SK-N-SH treated with all-trans-retinoic acid at 6 μM for 48 hours (cell line): ENCODE results near the gene ERAL1.
"Not testable (repeated sequence)": the region's sequence is repeated elsewhere in the genome, so short reads cannot be mapped to it uniquely, and the experiment has no call there.

Experiments
- ATAC-seq: fragments of 200-7000 bp; cut with Tn5 transposase; 3 replicates; pipeline ENCODE4 v1.9.1; 2020; ENCODE audit warnings: mild to moderate bottlenecking, moderate library complexity
- ARNTL ChIP-seq: fragments of 450-650 bp; formaldehyde crosslinking; IDR thresholded peaks from 2 replicates; pipeline ENCODE4 v1.5.0; 2020; ENCODE audit warnings: low read depth, mild to moderate bottlenecking, moderate library complexity, borderline replicate concordance
- BACH2 ChIP-seq: fragments of 250-450 bp; sonication (Bioruptor Pico); IDR thresholded peaks from 2 replicates; pipeline ENCODE4 v1.9.0; 2021; ENCODE audit warnings: mild to moderate bottlenecking, borderline replicate concordance
- CSDC2 ChIP-seq: fragments of 250-450 bp; sonication (Bioruptor Pico); IDR thresholded peaks from 2 replicates; pipeline ENCODE4 v1.5.0; 2020; ENCODE audit warnings: mild to moderate bottlenecking, moderate library complexity
- ESRRG ChIP-seq: fragments of 250-450 bp; sonication (Bioruptor Pico); IDR thresholded peaks from 2 replicates; pipeline ENCODE4 v1.6.1; 2021; ENCODE audit warnings: mild to moderate bottlenecking
- GLIS3 ChIP-seq: fragments of 250-450 bp; sonication (Bioruptor Pico); IDR thresholded peaks from 2 replicates; pipeline ENCODE4 v1.5.0; 2020; ENCODE audit warnings: mild to moderate bottlenecking, moderate library complexity
- ISL1 ChIP-seq: fragments of 250-450 bp; sonication (Bioruptor Pico); IDR thresholded peaks from 2 replicates; pipeline ENCODE4 v2.1.2; 2022; ENCODE audit warnings: mild to moderate bottlenecking, moderate library complexity
- OSR1 ChIP-seq: fragments of 250-450 bp; sonication (Bioruptor Pico); IDR thresholded peaks from 2 replicates; pipeline ENCODE4 v1.8.0; 2022; ENCODE audit warnings: moderate library complexity, mild to moderate bottlenecking, inconsistent platforms
- PPARA ChIP-seq: fragments of 250-450 bp; sonication (Bioruptor Pico); IDR thresholded peaks from 2 replicates; pipeline ENCODE4 v1.5.0; 2020; ENCODE audit warnings: mild to moderate bottlenecking, borderline replicate concordance
- RARB ChIP-seq: fragments of 250-450 bp; sonication (Bioruptor Pico); IDR thresholded peaks from 2 replicates; pipeline ENCODE4 v1.8.0; 2021; ENCODE audit warnings: mild to moderate bottlenecking, moderate library complexity
- SNAI2 ChIP-seq: fragments of 250-450 bp; sonication (Bioruptor Pico); IDR thresholded peaks from 2 replicates; pipeline ENCODE4 v1.5.0; 2020; ENCODE audit warnings: mild to moderate bottlenecking, moderate library complexity
- TCF4 ChIP-seq: fragments of 250-450 bp; sonication (Bioruptor Pico); IDR thresholded peaks from 2 replicates; pipeline ENCODE4 v1.8.0; 2021; ENCODE audit warnings: mild to moderate bottlenecking, moderate library complexity, borderline replicate concordance
- TOX ChIP-seq: fragments of 250-450 bp; sonication (Bioruptor Pico); IDR thresholded peaks from 2 replicates; pipeline ENCODE4 v1.8.0; 2021; ENCODE audit warnings: mild to moderate bottlenecking, moderate library complexity, borderline replicate concordance
- ZC3H10 ChIP-seq: fragments of 250-450 bp; sonication (Bioruptor Pico); IDR thresholded peaks from 2 replicates; pipeline ENCODE4 v1.5.1; 2021; ENCODE audit warnings: mild to moderate bottlenecking, moderate library complexity
- ZFP3 ChIP-seq: fragments of 250-450 bp; sonication (Bioruptor Pico); IDR thresholded peaks from 2 replicates; pipeline ENCODE4 v1.5.0; 2020; ENCODE audit warnings: mild to moderate bottlenecking, moderate library complexity
- ZFP30 ChIP-seq: fragments of 450-650 bp; formaldehyde crosslinking; IDR thresholded peaks from 2 replicates; pipeline ENCODE4 v1.5.0; 2022; ENCODE audit warnings: mild to moderate bottlenecking, moderate library complexity
- ZNF565 ChIP-seq: fragments of 450-650 bp; formaldehyde crosslinking; conservative IDR thresholded peaks from 2 replicates; pipeline ENCODE4 v1.5.0; 2020; ENCODE audit warnings: low read depth, mild to moderate bottlenecking, moderate library complexity
- ZNF70 ChIP-seq: fragments of 450-650 bp; formaldehyde crosslinking; IDR thresholded peaks from 2 replicates; pipeline ENCODE4 v1.5.0; 2020; ENCODE audit warnings: mild to moderate bottlenecking, moderate library complexity
- ZNF8 ChIP-seq: fragments of 450-650 bp; formaldehyde crosslinking; IDR thresholded peaks from 2 replicates; pipeline ENCODE4 v1.5.0; 2020; ENCODE audit warnings: mild to moderate bottlenecking, moderate library complexity
- TF ChIP-seq, protein P1 (sequence below): fragments of 250-450 bp; sonication (Bioruptor Pico); IDR thresholded peaks from 2 replicates; pipeline ENCODE4 v1.5.0; 2020; ENCODE audit warnings: mild to moderate bottlenecking, moderate library complexity
- TF ChIP-seq, protein P2 (sequence below): fragments of 250-450 bp; sonication (Bioruptor Pico); IDR thresholded peaks from 2 replicates; pipeline ENCODE4 v1.8.0; 2021; ENCODE audit warnings: low read depth, mild to moderate bottlenecking, moderate library complexity, borderline replicate concordance
- TF ChIP-seq, protein P3 (sequence below): fragments of 250-450 bp; sonication (Bioruptor Pico); IDR thresholded peaks from 2 replicates; pipeline ENCODE4 v1.8.0; 2020; ENCODE audit warnings: mild to moderate bottlenecking, moderate library complexity, borderline replicate concordance
- TF ChIP-seq, protein P4 (sequence below): fragments of 250-450 bp; sonication (Bioruptor Pico); IDR thresholded peaks from 2 replicates; pipeline ENCODE4 v1.5.1; 2021; ENCODE audit warnings: mild to moderate bottlenecking, moderate library complexity

Gene ERAL1

DNA sequence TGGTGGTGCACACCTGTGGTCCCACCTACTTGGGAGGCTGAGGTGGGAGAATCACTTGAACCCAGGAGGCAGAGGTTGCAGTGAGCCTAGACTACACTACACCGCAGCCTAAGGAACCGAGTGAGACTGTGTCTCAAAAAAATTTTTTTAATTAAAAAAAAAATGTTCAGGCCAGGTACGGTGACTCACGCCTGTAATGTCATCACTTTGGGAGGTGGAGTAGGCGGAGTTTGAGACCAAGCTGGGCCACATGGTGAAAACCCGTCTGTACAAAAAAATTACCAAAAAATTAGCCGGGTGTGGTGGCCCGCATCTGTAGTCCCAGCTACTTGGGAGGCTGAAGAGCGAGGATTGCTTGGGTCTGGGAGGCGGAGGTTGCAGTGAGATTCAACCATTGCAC is 8.6 kb upstream of the ERAL1 start (continued):
- TF ChIP-seq, protein P1, sequence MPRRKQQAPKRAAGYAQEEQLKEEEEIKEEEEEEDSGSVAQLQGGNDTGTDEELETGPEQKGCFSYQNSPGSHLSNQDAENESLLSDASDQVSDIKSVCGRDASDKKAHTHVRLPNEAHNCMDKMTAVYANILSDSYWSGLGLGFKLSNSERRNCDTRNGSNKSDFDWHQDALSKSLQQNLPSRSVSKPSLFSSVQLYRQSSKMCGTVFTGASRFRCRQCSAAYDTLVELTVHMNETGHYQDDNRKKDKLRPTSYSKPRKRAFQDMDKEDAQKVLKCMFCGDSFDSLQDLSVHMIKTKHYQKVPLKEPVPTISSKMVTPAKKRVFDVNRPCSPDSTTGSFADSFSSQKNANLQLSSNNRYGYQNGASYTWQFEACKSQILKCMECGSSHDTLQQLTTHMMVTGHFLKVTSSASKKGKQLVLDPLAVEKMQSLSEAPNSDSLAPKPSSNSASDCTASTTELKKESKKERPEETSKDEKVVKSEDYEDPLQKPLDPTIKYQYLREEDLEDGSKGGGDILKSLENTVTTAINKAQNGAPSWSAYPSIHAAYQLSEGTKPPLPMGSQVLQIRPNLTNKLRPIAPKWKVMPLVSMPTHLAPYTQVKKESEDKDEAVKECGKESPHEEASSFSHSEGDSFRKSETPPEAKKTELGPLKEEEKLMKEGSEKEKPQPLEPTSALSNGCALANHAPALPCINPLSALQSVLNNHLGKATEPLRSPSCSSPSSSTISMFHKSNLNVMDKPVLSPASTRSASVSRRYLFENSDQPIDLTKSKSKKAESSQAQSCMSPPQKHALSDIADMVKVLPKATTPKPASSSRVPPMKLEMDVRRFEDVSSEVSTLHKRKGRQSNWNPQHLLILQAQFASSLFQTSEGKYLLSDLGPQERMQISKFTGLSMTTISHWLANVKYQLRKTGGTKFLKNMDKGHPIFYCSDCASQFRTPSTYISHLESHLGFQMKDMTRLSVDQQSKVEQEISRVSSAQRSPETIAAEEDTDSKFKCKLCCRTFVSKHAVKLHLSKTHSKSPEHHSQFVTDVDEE (CRISPR knock-in tag): no peak
- TF ChIP-seq OSR1 (CRISPR knock-in tag) (no peak), ZC3H10 (CRISPR knock-in tag) (no peak)
- TF ChIP-seq, all 23 proteins: peak for 0

DNA sequence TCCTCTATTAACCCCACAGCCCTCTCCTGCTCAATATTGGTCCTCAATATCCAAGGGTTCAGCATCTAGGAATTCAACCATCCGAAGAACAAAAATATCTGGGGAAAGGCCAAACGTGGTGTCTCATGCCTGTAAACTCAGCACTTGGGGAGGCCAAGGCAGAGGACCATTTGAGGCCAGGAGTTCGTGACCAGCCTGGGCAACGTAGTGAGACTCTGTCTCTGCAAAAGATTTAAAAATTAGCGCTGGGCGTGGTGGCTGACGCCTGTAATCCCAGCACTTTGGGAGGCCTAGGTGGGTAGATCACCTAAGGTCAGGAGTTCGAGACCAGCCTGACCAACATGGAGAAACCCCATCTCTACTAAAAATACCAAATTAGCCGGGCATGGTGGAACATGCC is 8.1 kb upstream of the ERAL1 start:
- not testable (repeated sequence) for ATAC-seq

DNA sequence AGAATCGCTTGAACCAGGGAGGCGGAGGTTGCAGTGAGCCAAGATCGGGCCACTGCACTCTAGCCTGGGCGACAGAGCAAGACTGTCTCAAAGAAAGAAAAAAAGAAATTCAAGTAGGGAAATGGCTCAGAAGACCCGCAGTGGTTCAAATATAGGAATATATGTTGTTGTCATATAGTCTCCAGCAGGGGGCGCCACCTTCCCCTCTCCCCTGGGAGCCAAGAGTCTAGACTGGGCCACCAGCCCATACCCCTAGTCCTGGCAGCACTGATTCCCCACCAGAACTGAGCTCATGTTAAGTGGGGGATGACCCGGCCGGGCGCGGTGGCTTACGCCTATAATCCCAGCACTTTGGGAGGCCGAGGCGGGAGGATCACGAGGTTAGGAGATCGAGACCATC is 6.1 kb upstream of the ERAL1 start:
- ATAC-seq: peak; percentile 55; the same call in 2 of the 3 replicates

DNA sequence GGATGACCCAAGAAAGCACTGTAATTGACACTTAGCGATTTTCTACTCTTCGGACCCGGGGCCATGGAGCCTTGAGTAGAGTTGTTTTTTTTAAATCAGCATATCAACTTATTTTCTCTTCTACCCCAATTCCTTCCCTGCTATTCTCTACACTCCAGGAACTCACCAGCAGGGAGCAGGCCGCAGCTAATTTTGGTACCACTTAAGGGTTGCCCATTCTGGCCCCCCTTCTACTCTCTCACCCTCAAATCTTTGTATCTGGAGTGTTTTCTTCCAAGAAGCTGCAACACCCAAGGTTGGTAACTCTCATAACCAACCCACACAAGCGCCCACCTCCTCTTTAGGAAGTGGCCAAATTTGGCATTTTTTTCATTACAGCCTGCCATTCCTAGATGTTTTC is 5.5 kb upstream of the ERAL1 start:
- peak; percentile 75 for ATAC-seq
- TF ChIP-seq ARNTL (CRISPR knock-in tag): no peak
- TF ChIP-seq BACH2: no peak
- no peak for TF ChIP-seq CSDC2 (CRISPR knock-in tag)
- no peak for TF ChIP-seq PPARA (CRISPR knock-in tag)
- TF ChIP-seq ESRRG (CRISPR knock-in tag): no peak
- no peak for TF ChIP-seq ZFP3 (CRISPR knock-in tag)
- TF ChIP-seq TCF4: no peak
- TF ChIP-seq GLIS3 (CRISPR knock-in tag): no peak
- TF ChIP-seq, protein P2, sequence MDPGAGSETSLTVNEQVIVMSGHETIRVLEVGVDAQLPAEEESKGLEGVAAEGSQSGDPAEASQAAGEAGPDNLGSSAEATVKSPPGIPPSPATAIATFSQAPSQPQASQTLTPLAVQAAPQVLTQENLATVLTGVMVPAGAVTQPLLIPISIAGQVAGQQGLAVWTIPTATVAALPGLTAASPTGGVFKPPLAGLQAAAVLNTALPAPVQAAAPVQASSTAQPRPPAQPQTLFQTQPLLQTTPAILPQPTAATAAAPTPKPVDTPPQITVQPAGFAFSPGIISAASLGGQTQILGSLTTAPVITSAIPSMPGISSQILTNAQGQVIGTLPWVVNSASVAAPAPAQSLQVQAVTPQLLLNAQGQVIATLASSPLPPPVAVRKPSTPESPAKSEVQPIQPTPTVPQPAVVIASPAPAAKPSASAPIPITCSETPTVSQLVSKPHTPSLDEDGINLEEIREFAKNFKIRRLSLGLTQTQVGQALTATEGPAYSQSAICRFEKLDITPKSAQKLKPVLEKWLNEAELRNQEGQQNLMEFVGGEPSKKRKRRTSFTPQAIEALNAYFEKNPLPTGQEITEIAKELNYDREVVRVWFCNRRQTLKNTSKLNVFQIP (CRISPR knock-in tag): no peak
- no peak for TF ChIP-seq ISL1
- TF ChIP-seq ZNF8 (CRISPR knock-in tag): no peak
- TF ChIP-seq, protein P3, sequence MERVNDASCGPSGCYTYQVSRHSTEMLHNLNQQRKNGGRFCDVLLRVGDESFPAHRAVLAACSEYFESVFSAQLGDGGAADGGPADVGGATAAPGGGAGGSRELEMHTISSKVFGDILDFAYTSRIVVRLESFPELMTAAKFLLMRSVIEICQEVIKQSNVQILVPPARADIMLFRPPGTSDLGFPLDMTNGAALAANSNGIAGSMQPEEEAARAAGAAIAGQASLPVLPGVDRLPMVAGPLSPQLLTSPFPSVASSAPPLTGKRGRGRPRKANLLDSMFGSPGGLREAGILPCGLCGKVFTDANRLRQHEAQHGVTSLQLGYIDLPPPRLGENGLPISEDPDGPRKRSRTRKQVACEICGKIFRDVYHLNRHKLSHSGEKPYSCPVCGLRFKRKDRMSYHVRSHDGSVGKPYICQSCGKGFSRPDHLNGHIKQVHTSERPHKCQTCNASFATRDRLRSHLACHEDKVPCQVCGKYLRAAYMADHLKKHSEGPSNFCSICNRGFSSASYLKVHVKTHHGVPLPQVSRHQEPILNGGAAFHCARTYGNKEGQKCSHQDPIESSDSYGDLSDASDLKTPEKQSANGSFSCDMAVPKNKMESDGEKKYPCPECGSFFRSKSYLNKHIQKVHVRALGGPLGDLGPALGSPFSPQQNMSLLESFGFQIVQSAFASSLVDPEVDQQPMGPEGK (CRISPR knock-in tag): no peak
- TF ChIP-seq SNAI2 (CRISPR knock-in tag): no peak
- TF ChIP-seq, protein P4, sequence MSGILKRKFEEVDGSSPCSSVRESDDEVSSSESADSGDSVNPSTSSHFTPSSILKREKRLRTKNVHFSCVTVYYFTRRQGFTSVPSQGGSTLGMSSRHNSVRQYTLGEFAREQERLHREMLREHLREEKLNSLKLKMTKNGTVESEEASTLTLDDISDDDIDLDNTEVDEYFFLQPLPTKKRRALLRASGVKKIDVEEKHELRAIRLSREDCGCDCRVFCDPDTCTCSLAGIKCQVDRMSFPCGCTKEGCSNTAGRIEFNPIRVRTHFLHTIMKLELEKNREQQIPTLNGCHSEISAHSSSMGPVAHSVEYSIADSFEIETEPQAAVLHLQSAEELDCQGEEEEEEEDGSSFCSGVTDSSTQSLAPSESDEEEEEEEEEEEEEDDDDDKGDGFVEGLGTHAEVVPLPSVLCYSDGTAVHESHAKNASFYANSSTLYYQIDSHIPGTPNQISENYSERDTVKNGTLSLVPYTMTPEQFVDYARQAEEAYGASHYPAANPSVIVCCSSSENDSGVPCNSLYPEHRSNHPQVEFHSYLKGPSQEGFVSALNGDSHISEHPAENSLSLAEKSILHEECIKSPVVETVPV (CRISPR knock-in tag): no peak

DNA sequence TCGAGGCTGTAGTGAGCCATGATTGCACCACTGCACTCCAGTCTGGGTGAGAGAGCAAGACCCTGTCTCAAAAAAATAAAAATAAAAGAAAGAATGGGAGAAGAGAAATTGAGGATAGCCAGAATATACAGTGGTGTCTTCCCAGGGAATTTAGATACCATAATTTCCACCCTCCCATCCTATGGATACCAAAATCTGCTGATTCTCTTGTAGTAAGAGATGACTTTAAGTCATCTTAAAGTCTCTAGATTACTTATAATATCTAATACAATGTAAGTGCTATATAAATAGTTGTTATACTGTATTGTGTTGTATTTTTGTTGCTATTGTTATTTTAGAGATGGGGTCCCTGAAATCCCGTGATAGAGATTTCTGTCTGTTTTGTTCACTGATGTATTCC is 1.5 kb upstream of the ERAL1 start:
- no peak for ATAC-seq
- TF ChIP-seq ZNF565 (CRISPR knock-in tag) (no peak), RARB (no peak), TOX (CRISPR knock-in tag) (no peak), ESRRG (CRISPR knock-in tag) (no peak), ZFP30 (CRISPR knock-in tag) (no peak), ISL1 (no peak), ZNF70 (no peak), TCF4 (no peak), ARNTL (CRISPR knock-in tag) (no peak), CSDC2 (CRISPR knock-in tag) (no peak)
- TF ChIP-seq, protein P4 (CRISPR knock-in tag): no peak
- TF ChIP-seq, protein P3 (CRISPR knock-in tag): no peak
- TF ChIP-seq, protein P1 (CRISPR knock-in tag): no peak
